Measurements from ENCODE around the gene SH3BP5.

The SH3BP5 gene

DNA sequence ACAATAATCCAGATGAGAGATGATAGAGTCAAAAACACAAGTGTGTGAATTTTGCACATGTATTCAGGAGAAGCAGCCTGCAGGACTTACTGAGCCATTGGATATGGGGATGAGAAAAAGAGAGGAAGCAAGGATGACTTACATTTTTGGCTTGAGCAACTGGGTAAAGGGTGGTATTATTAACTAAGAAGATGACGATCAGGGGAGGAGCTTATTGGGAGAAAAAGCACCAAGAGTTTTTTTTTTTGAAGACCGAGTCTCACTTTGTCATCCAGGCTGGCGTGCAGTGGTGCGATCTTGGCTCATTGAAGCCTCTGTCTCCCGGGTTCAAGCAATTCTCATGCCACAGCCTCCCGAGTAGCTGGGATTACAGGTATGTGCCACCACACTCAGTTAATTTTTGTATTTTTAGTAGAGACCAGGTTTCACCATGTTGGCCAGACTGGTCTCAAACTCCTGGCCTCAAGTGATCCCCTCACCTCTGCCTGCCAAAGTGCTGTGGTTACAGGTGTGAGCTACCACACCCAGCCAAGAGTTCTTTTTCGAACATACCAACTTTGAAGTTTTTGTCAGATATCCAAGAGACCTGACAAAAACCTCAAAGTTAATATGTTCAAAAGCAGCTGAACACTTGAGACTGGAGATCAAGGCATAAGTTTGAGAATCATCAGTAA is 14.8 kb upstream of the SH3BP5 start:
- TF ChIP-seq, protein P1, sequence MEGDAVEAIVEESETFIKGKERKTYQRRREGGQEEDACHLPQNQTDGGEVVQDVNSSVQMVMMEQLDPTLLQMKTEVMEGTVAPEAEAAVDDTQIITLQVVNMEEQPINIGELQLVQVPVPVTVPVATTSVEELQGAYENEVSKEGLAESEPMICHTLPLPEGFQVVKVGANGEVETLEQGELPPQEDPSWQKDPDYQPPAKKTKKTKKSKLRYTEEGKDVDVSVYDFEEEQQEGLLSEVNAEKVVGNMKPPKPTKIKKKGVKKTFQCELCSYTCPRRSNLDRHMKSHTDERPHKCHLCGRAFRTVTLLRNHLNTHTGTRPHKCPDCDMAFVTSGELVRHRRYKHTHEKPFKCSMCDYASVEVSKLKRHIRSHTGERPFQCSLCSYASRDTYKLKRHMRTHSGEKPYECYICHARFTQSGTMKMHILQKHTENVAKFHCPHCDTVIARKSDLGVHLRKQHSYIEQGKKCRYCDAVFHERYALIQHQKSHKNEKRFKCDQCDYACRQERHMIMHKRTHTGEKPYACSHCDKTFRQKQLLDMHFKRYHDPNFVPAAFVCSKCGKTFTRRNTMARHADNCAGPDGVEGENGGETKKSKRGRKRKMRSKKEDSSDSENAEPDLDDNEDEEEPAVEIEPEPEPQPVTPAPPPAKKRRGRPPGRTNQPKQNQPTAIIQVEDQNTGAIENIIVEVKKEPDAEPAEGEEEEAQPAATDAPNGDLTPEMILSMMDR (IDR thresholded peaks at IDR 0.05; ENCODE audit: control insufficient read depth, insufficient read depth, low read depth, low read length, missing control alignments) = no peak
- H3K4me3 ChIP-seq (ENCODE audit: control insufficient read depth, low read depth, low read length) = no peak overlapping the region
- no peak for DNase-seq (ENCODE audit: low read depth)

DNA sequence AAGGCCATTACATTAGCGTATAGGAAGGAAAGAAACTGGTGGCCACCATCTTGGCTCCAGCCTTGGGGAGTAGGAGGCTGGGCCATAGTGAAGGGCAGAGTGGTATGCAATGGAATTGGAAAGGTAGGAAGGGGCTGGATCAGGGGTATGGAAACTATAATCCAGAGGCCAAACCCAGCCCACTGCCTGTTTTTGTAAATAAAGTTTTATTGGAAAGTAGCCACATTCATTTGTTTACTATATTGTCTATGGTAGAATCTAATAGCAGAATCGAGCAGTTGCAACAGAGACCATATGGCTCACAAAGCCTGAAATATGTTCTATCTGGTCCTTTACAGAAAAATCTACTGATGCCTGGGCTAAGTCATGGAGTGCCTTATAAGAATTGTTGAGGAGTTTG is 14.1 kb upstream of the SH3BP5 start:
- TF ChIP-seq, protein P1 (IDR thresholded peaks at IDR 0.05; ENCODE audit: control insufficient read depth, insufficient read depth, low read depth, low read length, missing control alignments) = no peak
- no peak overlapping the region for H3K4me3 ChIP-seq (ENCODE audit: control insufficient read depth, low read depth, low read length)
- DNase-seq (ENCODE audit: low read depth) = no peak

DNA sequence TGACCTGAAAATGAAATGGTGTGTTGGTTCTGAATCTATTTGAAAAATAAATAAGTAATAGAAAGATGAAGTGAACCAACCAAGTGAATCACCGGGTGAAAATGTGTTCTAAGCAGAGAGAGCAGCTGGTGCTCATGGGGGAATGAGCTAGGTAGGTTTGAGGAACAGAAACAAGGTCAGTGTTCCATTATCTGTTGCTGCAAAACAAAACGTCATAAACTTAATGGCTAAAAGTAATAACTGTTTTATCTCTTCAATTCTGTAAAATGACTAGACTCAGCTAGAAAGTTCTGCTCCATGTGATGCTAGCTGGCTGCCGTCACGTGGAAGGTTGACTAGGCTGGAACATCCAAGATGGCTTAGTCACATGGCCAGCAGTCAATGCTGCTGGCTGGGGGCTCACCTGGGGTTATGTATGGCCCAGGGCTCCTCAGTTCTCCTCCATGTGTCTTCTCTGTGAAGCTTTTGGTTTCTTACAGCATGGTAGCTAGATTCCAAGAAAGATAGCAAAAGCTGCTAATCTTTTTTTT is 13.3 kb upstream of the SH3BP5 start:
- DNase-seq (ENCODE audit: low read depth) = no peak
- H3K4me3 ChIP-seq (ENCODE audit: control insufficient read depth, low read depth, low read length) = no peak overlapping the region
- TF ChIP-seq, protein P1 (IDR thresholded peaks at IDR 0.05; ENCODE audit: control insufficient read depth, insufficient read depth, low read depth, low read length, missing control alignments) = no peak

DNA sequence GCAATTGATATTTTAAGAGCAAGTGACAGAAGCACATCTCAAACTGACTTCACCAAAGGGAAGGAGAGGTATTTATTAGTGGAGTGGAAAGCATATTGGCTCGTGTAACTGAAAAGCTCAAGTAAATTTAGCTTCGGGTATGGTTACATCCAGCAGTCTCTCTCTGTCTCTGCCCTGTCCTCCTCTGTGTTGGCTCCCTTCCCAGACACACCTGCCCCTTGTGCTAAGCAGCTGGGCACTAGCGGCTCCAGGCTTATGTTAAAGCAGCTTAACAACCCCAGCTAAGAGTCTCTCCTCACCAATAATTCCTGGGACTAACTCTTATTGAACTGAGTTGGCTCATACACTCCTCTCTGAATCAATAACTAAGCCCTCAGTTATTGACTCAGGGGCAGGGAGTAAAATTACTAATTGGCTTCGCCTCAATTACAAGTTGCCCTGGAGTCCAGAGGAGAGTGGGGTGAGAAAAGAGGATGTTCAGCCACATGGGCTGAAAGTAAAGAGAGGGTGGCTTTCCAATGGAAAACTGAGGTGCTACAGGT is 12.8 kb upstream of the SH3BP5 start:
- no peak overlapping the region for H3K4me3 ChIP-seq (ENCODE audit: control insufficient read depth, low read depth, low read length)
- no peak for DNase-seq (ENCODE audit: low read depth)
- TF ChIP-seq, protein P1 (IDR thresholded peaks at IDR 0.05; ENCODE audit: control insufficient read depth, insufficient read depth, low read depth, low read length, missing control alignments) = no peak

DNA sequence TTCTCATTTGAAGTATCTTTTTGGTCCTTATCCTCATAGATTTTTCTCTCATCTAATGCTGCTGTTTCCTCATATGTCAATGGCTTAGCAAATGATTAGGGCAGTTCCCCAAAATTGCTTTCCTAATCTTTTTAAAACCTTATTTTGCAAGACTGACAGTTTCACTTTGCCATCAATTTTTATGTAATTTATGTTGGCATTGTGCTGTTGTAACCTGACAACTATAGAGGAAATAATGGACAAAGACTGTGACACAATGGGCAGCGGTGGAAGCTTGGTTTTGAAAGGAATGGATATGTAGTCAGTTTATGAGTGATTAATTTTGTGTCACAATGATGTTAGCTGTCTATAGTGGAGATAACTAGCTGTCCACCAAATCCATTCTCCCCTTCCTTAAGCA is 10.6 kb upstream of the SH3BP5 start:
- DNase-seq (ENCODE audit: low read depth) = no peak
- TF ChIP-seq, protein P1 (IDR thresholded peaks at IDR 0.05; ENCODE audit: control insufficient read depth, insufficient read depth, low read depth, low read length, missing control alignments) = no peak
- H3K4me3 ChIP-seq (ENCODE audit: control insufficient read depth, low read depth, low read length) = no peak overlapping the region

DNA sequence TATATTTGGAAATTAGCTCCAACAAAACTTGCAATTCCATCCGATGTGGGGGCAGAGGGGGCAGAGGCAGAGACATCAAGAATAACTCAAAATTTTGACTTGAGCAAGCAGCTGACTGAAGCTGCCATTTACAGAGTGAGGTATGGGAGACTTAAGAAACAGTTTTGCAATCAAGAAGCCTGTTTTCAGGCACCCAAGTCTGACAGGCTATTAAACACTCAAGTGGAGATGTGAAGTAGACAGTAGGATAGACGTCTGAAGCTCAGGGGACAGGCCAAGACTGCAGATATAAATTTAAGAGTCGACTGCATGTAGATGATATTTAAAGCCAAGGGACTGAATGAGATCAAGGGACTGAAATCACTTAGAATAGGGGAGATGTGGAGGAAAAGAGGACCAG is 9.9 kb upstream of the SH3BP5 start:
- H3K4me3 ChIP-seq (ENCODE audit: control insufficient read depth, low read depth, low read length) = no peak overlapping the region
- no peak for DNase-seq (ENCODE audit: low read depth)
- TF ChIP-seq, protein P1 (IDR thresholded peaks at IDR 0.05; ENCODE audit: control insufficient read depth, insufficient read depth, low read depth, low read length, missing control alignments) = no peak
